H1 (cell line): ENCODE data around the gene DGAT2L6. TPM values are rescaled to one million over a fixed set of nuclear protein-coding genes. Genes with fewer than 3 reads are reported as not detected.

Source experiments
- CTCF ChIA-PET: fragments of 300-600 bp; sonication (Branson Sonifier 250); formaldehyde crosslinking; loops from one replicate; lab custom pipeline; 2021; ENCODE audit not compliant: partially characterized antibody; lab: Charles Lee
- POLR2A ChIA-PET: fragments of 300-600 bp; sonication (Branson Sonifier 250); formaldehyde crosslinking; loops from one replicate; lab custom pipeline; 2021; ENCODE audit warnings: inconsistent platforms; ENCODE audit not compliant: partially characterized antibody; lab: Charles Lee
- DNase-seq, 2 experiments: peaks; one replicate each; pipeline versions ENCODE4 v3.0.0 to v3.0.0-alpha.2; 2010 to 2022; ENCODE audit warnings: low spot score in 2 of 2, low read depth in 1 of 2, mixed read lengths in 1 of 2
- FAIRE-seq: peaks from 2 replicates; lab custom pipeline; 2011; peaks lifted over from hg19 to GRCh38; lab: Jason Lieb, UNC
- H2AFZ ChIP-seq: 2 replicates; pipeline ENCODE4 v1.8.1; 2012; ENCODE audit warnings: low read length, inconsistent platforms
- H2AK5ac ChIP-seq: 2 replicates; pipeline ENCODE4 v1.6.1; 2013; ENCODE audit warnings: low read depth, low read length
- H2BK120ac ChIP-seq: replicated peaks from 2 replicates; pipeline ENCODE3; 2013; ENCODE audit warnings: low read depth, low read length, inconsistent platforms
- H2BK12ac ChIP-seq: 2 replicates; pipeline ENCODE4 v1.6.1; 2013; ENCODE audit warnings: low read depth, low read length
- H2BK15ac ChIP-seq: 2 replicates; pipeline ENCODE4 v1.6.1; 2013; ENCODE audit warnings: low read length
- H2BK20ac ChIP-seq: 2 replicates; pipeline ENCODE4 v1.6.1; 2013; ENCODE audit warnings: low read length
- H2BK5ac ChIP-seq: 2 replicates; pipeline ENCODE4 v1.6.1; 2013; ENCODE audit warnings: low read depth, low read length
- H3K14ac ChIP-seq: 2 replicates; pipeline ENCODE4 v1.6.1; 2013; ENCODE audit warnings: inconsistent platforms; ENCODE audit not compliant: insufficient read length
- H3K18ac ChIP-seq: 2 replicates; pipeline ENCODE4 v1.6.1; 2013; ENCODE audit warnings: low read length; ENCODE audit errors: extremely low read depth
- H3K23ac ChIP-seq: 2 replicates; pipeline ENCODE4 v1.6.1; 2013; ENCODE audit warnings: inconsistent platforms; ENCODE audit not compliant: insufficient read length
- H3K23me2 ChIP-seq: 2 replicates; pipeline ENCODE4 v1.6.1; 2013; ENCODE audit warnings: low read depth, low read length
- H3K27ac ChIP-seq: 2 replicates; pipeline ENCODE4 v1.6.1; 2011; ENCODE audit warnings: low read depth, low read length, inconsistent platforms
- H3K27me3 ChIP-seq, 4 experiments: replicated peaks in 1 of 4; 1 replicate in 1 of 4; 2 replicates in 3 of 4; pipeline versions ENCODE4 v1.6.1 to v1.8.1; 2011 to 2013; ENCODE audit warnings: low read length in 3 of 4, mild to moderate bottlenecking in 3 of 4, inconsistent platforms in 2 of 4, mixed read lengths in 2 of 4, moderate library complexity in 1 of 4; ENCODE audit not compliant: control insufficient read depth in 3 of 4, insufficient read depth in 3 of 4; ENCODE audit errors: extremely low read depth in 1 of 4
- H3K36me3 ChIP-seq, 4 experiments: 2 replicates each; pipeline versions ENCODE4 v1.6.1 to v1.8.1; 2011 to 2013; ENCODE audit warnings: mild to moderate bottlenecking in 4 of 4, low read length in 3 of 4, moderate library complexity in 2 of 4, control low read depth in 1 of 4, inconsistent platforms in 1 of 4; ENCODE audit not compliant: insufficient read depth in 4 of 4, control insufficient read depth in 2 of 4
- H3K4ac ChIP-seq: replicated peaks from 2 replicates; pipeline ENCODE3; 2013; ENCODE audit warnings: low read length, low read depth, mixed read lengths, inconsistent platforms; ENCODE audit not compliant: insufficient read length
- H3K4me1 ChIP-seq, 4 experiments: replicated peaks in 1 of 4; 1 replicate in 1 of 4; 2 replicates in 3 of 4; pipeline versions ENCODE4 v1.6.1 to v1.8.1; 2011 to 2013; ENCODE audit warnings: low read length in 3 of 4, inconsistent platforms in 2 of 4, mixed read lengths in 1 of 4; ENCODE audit not compliant: insufficient read depth in 4 of 4, control insufficient read depth in 3 of 4
- H3K4me2 ChIP-seq, 2 experiments: 2 replicates each; pipeline versions ENCODE4 v1.6.1 to v1.8.1; 2011 to 2013; ENCODE audit warnings: low read depth in 2 of 2, low read length in 2 of 2, control low read depth in 1 of 2, inconsistent platforms in 1 of 2, mild to moderate bottlenecking in 1 of 2; ENCODE audit not compliant: insufficient read depth in 1 of 2
- H3K4me3 ChIP-seq, 4 experiments: fragments of 200-600, 300-600 bp in 1 of 4; sonication (generic), shearing (Covaris generic), sonication (Bioruptor Twin) in 1 of 4; 2 replicates each; pipeline versions ENCODE4 v1.5.1 to v1.8.1; 2011 to 2016; ENCODE audit warnings: low read length in 4 of 4, low read depth in 3 of 4, control low read depth in 2 of 4, inconsistent platforms in 2 of 4, mild to moderate bottlenecking in 2 of 4, mixed read lengths in 1 of 4, moderate library complexity in 1 of 4; ENCODE audit not compliant: insufficient read depth in 2 of 4; ENCODE audit errors: extremely low read depth in 1 of 4
- H3K56ac ChIP-seq: replicated peaks from 2 replicates; pipeline ENCODE3; 2013; ENCODE audit warnings: low read depth, mild to moderate bottlenecking, mixed read lengths, low read length, inconsistent platforms; ENCODE audit not compliant: insufficient read length
- H3K79me1 ChIP-seq: 2 replicates; pipeline ENCODE4 v1.6.1; 2013; ENCODE audit warnings: low read depth, low read length, control low read depth
- H3K79me2 ChIP-seq, 2 experiments: 2 replicates each; pipeline versions ENCODE4 v1.6.1 to v1.8.1; 2012 to 2013; ENCODE audit warnings: low read length in 2 of 2, mild to moderate bottlenecking in 2 of 2, inconsistent platforms in 1 of 2; ENCODE audit not compliant: insufficient read depth in 2 of 2, control insufficient read depth in 1 of 2
- H3K9ac ChIP-seq, 4 experiments: replicated peaks in 1 of 4; 1 replicate in 1 of 4; 2 replicates in 3 of 4; pipeline versions ENCODE4 v1.6.1 to v1.8.1; 2011 to 2013; ENCODE audit warnings: low read depth in 3 of 4, low read length in 3 of 4, control low read depth in 2 of 4, mild to moderate bottlenecking in 2 of 4, moderate library complexity in 2 of 4, inconsistent platforms in 1 of 4; ENCODE audit errors: extremely low read depth in 1 of 4
- H3K9me3 ChIP-seq, 2 experiments: 2 replicates each; pipeline versions ENCODE4 v1.6.1 to v1.8.1; 2012 to 2013; ENCODE audit warnings: mild to moderate bottlenecking in 2 of 2, moderate library complexity in 2 of 2, control low read depth in 1 of 2, inconsistent platforms in 1 of 2, low read depth in 1 of 2, low read length in 1 of 2, mixed read lengths in 1 of 2; ENCODE audit not compliant: insufficient read depth in 2 of 2
- H4K20me1 ChIP-seq, 2 experiments: replicated peaks in 1 of 2; 2 replicates each; pipeline versions ENCODE3 to v1.8.1; 2011 to 2013; ENCODE audit warnings: inconsistent platforms in 2 of 2, low read length in 2 of 2, mild to moderate bottlenecking in 1 of 2; ENCODE audit not compliant: insufficient read depth in 2 of 2, control insufficient read depth in 1 of 2
- H4K5ac ChIP-seq: 2 replicates; pipeline ENCODE4 v1.6.1; 2013; ENCODE audit warnings: low read length, low read depth, mixed read lengths, inconsistent platforms; ENCODE audit not compliant: insufficient read length
- H4K8ac ChIP-seq: 2 replicates; pipeline ENCODE4 v1.8.0; 2013; ENCODE audit warnings: mild to moderate bottlenecking, moderate library complexity, low read length, inconsistent platforms; ENCODE audit not compliant: insufficient read depth; ENCODE audit errors: extremely low read depth
- H4K91ac ChIP-seq: replicated peaks from 2 replicates; pipeline ENCODE3; 2013; ENCODE audit warnings: low read length, mixed read lengths, inconsistent platforms; ENCODE audit not compliant: insufficient read length
- TCF12 ChIP-seq: IDR thresholded peaks from 2 replicates; pipeline ENCODE4 v1.6.1; 2011; ENCODE audit warnings: low read depth, mild to moderate bottlenecking, low read length
- ZNF274 ChIP-seq: IDR thresholded peaks from 2 replicates; pipeline ENCODE4 v1.7.0; 2012; ENCODE audit warnings: low read length, borderline replicate concordance; ENCODE audit errors: extremely low read depth
- WGBS, 2 experiments: shearing (Covaris generic) in 1 of 2; methylation state at CpG; one replicate each; pipeline versions ENCODE4 v1.1.6 to v1.1.7; 2013 to 2015; ENCODE audit warnings: low lambda C conversion rate in 2 of 2, mixed read lengths in 2 of 2, inconsistent platforms in 1 of 2, low coverage in 1 of 2, missing lambda C conversion rate in 1 of 2; ENCODE audit not compliant: insufficient replicate concordance in 2 of 2, insufficient coverage in 1 of 2, insufficient read length in 1 of 2; ENCODE audit errors: extremely low coverage in 1 of 2, missing lambda C conversion rate in 1 of 2; 5-methylcytosine and 5-hydroxymethylcytosine counted together
- polyA plus RNA-seq, 7 experiments: library from polyadenylated mRNA; depleted of rRNA in 3 of 7; stranded (reverse) in 5 of 7; unstranded in 2 of 7; fragments of >200 nt in 5 of 7; fragments of 200-250 nt in 2 of 7; gene quantifications; 1 replicate in 5 of 7; 2 replicates in 1 of 7; 4 replicates in 1 of 7; pipeline versions ENCODE4 v1.2.1 to v1.2.3, GENCODE V29; 2011 to 2013; ENCODE audit warnings: missing spikeins in 2 of 7, mixed read lengths in 2 of 7
- total RNA-seq: library from RNA; stranded (reverse); fragmentation: NEBNext Ultra II Directional; extraction: Animal tissue kit (Norgen Biotek cat#: 25700); gene quantifications from 2 replicates; pipeline ENCODE4 v1.2.1, GENCODE V29; 2021

Gene DGAT2L6
- total and polyA plus RNA-seq, 2 of the 8 experiments (the other 6 are each of a cell fraction or from before 2014, with no cell fraction given) = not detected

- no peaks in the 10 kb centered on the region for H3K79me2 ChIP-seq
- H3K4me2 ChIP-seq = no peak overlapping the region
- FAIRE-seq (no peak), DNase-seq (no peak)
- H3K14ac ChIP-seq = no peak overlapping the region
- no peak overlapping the region for H3K56ac ChIP-seq
- H4K8ac ChIP-seq = no peak overlapping the region
- H3K79me1 ChIP-seq = no peaks in the 10 kb centered on the region
- no peak overlapping the region for H2BK12ac ChIP-seq
- no peak overlapping the region for H2BK20ac ChIP-seq
- POLR2A ChIA-PET = no interaction called here
- no peak overlapping the region for H3K9ac ChIP-seq
- no peaks in the 10 kb centered on the region for H3K4me1 ChIP-seq
- no peak overlapping the region for H2AK5ac ChIP-seq
- H2BK5ac ChIP-seq = no peak overlapping the region
- no peak overlapping the region for H3K4ac ChIP-seq
- H3K4me3 ChIP-seq = no peak overlapping the region
- CTCF ChIA-PET = no interaction called here
- no peak overlapping the region for H3K27ac ChIP-seq
- no peaks in the 10 kb centered on the region for H4K20me1 ChIP-seq
- no peaks in the 10 kb centered on the region for H3K36me3 ChIP-seq
- no peak overlapping the region for H2BK120ac ChIP-seq
- no peak overlapping the region for H3K18ac ChIP-seq
- no peak overlapping the region for H4K91ac ChIP-seq
- H2BK15ac ChIP-seq = no peak overlapping the region
- no peak overlapping the region for H2AFZ ChIP-seq
- no peak overlapping the region for H3K23ac ChIP-seq
- no peaks in the 10 kb centered on the region for H3K23me2 ChIP-seq
- H4K5ac ChIP-seq = no peak overlapping the region
- 100% methylated on average over 1 of the region's 1 CpG; no CpG with 5 or more reads in 1 of the 2 experiments for WGBS, 2 experiments
- no peaks in the 10 kb centered on the region for H3K27me3 ChIP-seq
- H3K9me3 ChIP-seq = no peaks in the 10 kb centered on the region
- no peak for TF ChIP-seq ZNF274
- no peak for TF ChIP-seq TCF12
Measured at GRCh38 chrX:70240751-70241150, 63.5 kb downstream of the DGAT2L6 start.
